Measurements from ENCODE around the gene ORMDL3.
A peak's percentile ranks its signal among the peaks of the same experiment; 100 is the strongest.
"Not testable (repeated sequence)": the region's sequence is repeated elsewhere in the genome, so short reads cannot be mapped to it uniquely, and the experiment has no call there.

ORMDL3 gene

DNA sequence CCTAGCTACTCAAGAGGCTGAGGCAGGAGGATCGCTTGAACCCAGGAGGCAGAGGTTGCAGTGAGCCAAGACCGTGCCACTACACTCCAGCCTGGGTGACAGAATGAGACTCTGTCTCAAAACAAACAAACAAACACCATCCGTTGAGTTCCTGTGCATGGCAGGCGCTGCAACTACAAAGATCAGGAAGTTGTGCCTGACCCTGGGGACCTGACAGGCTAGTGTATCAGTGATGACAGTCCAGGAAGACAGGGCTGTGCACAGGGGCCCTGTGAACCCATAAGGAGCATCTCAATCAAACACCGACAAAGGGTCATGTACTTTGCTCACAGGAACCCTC, 21.1 kb upstream of the ORMDL3 start:
- not testable (repeated sequence) for DNase-seq

GRCh38 chr17:39946551-39947330, 19.3 kb upstream of the ORMDL3 start:
- no peak for DNase-seq

DNA sequence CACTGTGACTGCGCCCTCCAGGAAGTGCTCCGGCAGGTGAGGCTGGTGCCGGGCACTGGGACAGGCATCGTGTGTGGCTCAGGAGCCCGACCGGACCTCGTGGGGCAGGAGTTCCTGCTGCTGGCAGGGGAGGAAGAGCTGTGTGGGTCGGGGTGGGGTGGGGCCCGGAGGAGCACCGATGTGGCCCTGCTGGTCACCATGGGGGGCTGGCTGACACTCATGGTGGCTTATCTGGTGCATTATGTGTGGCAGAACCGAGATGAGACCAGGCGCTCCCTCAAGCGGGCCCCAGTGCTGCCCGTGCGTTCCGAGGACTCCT, 17.0 kb upstream of the ORMDL3 start:
- DNase-seq = no peak

DNA sequence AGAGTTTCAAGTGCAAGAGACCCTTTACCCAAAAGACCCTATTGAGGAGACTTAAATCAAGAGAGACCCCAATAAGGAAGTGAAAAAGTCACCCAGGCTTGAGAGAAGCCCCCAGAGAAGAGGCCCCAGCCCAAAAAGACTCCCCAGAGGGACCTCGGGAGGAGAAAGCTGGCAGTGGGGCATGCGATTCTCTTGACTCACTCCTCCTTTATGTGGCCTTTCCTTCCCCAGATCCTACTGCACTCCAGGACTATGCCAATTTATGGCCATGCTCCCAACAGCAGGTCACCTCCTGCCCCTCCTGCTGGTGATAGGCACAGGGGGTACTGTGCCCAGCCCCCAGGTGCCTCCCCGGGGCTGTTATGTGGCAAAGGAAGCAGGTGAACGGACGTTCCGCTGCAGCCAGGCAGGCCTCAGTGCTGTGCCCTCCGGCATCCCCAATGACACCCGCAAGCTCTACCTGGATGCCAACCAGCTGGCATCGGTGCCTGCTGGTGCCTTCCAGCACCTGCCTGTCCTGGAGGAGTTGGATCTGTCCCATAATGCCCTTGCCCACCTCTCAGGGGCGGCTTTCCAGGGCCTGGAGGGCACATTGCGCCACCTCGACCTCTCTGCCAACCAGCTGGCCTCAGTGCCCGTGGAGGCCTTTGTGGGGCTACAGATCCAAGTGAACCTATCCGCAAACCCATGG, 16.4 kb upstream of the ORMDL3 start:
- no peak for DNase-seq

- DNase-seq = peak; percentile 62
Measured at GRCh38 chr17:39939588-39940419, 12.4 kb upstream of the ORMDL3 start.

- DNase-seq = no peak
Measured at GRCh38 chr17:39939106-39939505, 11.7 kb upstream of the ORMDL3 start.

- DNase-seq = no peak
Measured at GRCh38 chr17:39938140-39938869, 10.9 kb upstream of the ORMDL3 start.

GRCh38 chr17:39937447-39937846, 10.0 kb upstream of the ORMDL3 start:
- DNase-seq = no peak

DNA sequence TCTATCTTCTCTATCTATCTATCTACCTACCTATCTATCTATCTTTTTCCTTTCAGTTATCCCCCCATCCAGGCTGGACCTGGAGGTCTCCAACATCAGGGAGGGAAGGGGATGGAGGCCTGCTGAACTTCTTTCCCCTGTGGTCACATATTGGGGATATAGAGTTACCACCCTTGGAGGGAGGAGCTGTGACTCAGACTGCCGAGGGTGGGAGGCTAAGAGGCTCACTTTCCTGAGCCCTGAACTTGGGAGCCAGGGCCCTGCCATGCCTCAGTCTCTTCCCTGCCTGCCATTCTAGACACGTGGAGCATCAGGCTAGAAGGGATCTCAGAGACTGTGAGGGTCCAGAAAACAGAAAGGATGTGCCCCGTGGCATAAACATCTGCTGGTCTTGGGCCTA, 8.5 kb upstream of the ORMDL3 start:
- no peak for DNase-seq

DNA sequence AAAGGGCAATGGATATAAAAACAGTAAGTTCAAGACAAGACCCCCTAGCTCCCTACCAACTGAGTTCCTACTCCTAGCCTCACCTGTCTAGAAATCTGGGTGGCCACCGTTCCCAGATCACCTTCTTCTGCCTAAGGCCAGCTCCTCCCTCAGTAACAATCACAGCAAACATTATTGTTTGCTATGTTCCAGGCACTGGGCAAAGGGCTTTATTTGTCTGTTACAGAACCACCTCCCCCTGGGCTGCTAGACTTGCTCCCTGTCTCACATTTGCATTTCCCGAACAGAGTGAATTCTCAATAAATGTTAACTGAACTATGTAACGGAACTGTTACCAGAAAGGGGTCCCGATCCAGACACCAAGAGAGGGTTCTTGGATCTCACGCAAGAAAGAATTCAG, 6.9 kb upstream of the ORMDL3 start:
- DNase-seq = no peak

- no peak for DNase-seq
Measured at GRCh38 chr17:39933912-39934311, 6.5 kb upstream of the ORMDL3 start.

- no peak for DNase-seq
Measured at GRCh38 chr17:39929646-39930407, 2.4 kb upstream of the ORMDL3 start.

DNA sequence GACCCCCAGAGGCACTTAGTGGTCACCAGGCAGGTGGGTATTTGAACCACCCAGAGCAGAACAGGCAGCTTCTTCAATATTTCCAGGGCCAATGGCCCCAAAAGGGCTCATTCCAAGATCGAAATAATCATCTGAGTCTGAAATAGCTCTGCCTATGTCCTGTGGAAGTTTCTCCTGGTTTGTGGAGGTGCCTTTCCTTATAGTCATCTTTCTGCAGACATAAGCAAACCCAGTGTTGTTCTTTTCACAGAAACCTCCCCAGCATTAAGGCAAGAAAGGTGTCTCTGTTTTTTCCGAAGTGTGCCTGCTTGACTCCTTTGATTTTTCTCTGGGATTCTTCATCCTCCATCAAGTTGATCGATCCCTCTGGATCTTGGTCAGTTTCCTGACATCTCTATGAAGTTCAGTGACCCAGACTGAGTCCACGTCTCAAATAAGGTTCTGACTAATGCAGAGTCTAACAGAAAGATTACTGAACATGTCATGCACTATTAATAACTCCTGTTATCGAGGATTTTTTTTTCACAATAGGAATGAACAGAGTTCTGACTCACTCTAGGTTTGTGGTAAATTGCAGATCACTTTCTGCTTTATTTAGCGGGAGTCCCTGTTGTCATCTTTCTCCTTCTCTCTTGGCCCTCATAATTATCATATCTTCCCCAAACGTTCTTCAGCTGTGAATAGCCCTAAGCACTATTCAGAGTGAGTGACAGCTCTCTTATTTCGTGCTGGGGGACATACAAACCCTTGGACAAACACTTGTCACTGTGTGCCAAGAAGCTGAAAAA, 1.7 kb upstream of the ORMDL3 start:
- no peak for DNase-seq

- DNase-seq = no peak
Measured at GRCh38 chr17:39927929-39928857, 792 bp upstream of the ORMDL3 start.

GRCh38 chr17:39926588-39927100, 757 bp downstream of the ORMDL3 start:
- peak; percentile 72 for DNase-seq

DNA sequence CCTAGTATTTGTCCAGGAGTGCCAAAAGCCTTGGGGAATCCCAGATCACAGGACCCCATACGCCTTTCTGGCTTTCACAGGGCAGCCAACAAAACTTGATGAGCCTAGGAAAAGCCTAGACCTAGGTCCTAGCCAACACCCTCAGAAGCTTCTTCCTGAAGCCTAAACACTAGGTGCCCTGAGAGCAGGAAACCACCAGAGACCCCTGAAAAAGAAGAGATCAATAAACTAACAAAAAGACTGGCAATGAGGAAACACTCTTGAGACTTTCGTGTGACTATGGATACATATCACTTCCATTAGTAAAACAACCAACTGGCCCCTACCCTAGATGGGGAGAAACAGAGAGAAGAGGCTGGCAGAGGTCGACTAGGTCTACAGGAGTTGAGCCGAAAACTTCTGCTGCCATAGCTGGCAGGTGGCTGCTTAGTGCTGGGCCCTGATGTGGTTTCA, 1.2 kb downstream of the ORMDL3 start:
- DNase-seq = no peak

- DNase-seq = no peak
Measured at GRCh38 chr17:39925282-39926134, 1.9 kb downstream of the ORMDL3 start.

- DNase-seq = no peak
Measured at GRCh38 chr17:39924691-39925055, 2.7 kb downstream of the ORMDL3 start.

All from stimulated activated CD4-positive, alpha-beta T cell treated with anti-CD3 and anti-CD28 coated beads, Interleukin-15, amount 100 ng/mL, for 24 hours (primary cell).